GM18502 (cell line): ENCODE measurements around the gene ZNF853.
"Not testable (repeated sequence)": the region's sequence is repeated elsewhere in the genome, so short reads cannot be mapped to it uniquely, and the experiment has no call there.

Experiments
- ATAC-seq: cut with Tn5 transposase; IDR thresholded peaks from one replicate; pipeline ENCODE4 v1.9.1; 2021; ENCODE audit warnings: mild to moderate bottlenecking; ENCODE audit not compliant: unreplicated experiment, poor library complexity

The ZNF853 gene

DNA sequence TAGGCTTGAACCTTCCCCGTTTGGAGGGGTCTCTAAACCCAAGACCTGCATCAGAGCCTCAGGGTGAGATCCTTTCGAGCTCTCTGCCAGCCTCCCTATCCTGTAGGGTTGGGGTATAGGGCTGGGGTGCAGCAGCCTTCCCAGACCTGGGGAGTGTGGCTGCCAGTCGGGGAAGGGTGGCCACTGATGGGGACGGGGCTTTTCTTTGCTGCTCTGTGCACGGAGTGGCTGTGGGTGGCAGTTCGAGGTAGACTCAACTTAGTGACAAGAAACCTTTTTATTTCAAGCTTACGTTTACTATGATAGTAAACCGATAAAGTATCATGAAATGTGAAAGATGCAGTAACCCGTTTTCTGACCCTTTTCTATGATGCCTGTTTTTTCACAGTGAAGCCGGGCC lies 34.7 kb downstream of the ZNF853 start:
- no peak for ATAC-seq

DNA sequence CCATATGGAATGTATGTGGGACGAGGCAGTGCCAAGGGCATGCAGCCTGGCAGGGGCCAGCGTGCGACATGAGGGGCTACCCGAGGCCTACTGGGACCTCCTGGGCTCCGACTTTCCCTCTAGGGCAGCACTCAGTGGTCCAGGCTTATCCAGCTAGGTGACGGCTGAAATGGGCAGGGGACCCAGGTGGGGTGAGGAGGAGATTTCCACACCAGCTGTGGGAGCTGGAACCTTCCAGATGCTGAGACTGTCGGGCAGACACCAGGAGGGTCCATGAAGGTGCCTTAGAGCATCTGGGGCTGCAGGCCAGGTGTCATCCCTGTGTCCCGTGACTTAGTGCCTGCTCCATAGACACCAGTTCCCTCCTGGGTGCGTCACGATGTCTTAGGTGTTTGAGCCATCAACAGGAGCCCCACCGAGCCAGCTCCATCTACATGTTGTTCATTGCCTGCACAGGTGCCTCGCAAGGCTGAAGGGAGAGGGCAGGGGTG lies 35.2 kb downstream of the ZNF853 start:
- ATAC-seq: no peak

DNA sequence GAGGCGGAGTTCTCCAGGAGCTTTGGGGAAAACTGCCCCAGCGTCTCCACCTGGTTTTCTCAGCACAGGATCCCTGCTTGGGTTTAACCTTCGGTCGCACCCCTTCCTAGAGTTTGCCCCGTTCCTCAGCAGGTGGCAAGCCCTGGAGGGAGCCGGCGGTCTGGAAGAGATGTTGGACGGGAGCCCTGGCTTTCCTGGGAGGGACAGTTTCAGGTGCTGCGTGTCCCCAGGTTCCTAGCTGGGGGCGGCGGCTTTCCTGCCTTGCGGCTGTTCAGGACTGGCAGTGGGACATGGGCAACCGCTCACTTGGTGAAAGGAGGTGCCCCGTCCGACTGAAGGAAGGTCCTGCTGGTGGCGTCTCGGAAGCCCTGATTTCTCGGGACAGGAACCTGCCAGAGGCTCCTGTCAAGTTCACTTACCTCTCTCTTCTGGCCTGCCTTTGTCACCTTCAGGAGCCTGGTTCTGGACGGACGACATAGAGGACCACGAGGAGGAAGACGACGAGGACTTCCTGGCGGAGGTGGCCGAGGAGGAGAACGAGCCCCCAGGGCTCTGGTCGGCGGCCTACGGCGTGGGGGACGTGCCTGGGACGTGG lies 36.5 kb downstream of the ZNF853 start:
- ATAC-seq: no peak

DNA sequence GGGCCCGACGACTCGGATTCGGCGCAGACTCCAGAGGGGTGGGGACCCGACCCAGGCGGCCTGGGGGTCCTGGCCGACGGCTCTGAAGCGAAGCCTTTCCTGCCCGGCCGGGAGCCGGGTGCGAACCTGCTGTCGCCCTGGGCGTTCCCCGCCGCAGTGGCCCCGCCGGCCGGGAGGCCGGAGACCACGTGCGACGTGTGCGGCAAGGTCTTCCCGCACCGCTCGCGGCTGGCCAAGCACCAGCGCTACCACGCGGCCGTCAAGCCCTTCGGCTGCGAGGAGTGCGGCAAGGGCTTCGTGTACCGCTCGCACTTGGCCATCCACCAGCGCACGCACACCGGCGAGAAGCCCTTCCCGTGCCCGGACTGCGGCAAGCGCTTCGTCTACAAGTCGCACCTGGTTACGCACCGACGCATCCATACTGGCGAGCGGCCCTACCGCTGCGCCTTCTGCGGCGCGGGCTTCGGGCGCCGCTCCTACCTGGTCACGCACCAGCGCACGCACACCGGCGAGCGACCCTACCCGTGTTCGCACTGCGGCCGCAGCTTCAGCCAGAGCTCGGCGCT lies 37.1 kb downstream of the ZNF853 start:
- no peak for ATAC-seq

DNA sequence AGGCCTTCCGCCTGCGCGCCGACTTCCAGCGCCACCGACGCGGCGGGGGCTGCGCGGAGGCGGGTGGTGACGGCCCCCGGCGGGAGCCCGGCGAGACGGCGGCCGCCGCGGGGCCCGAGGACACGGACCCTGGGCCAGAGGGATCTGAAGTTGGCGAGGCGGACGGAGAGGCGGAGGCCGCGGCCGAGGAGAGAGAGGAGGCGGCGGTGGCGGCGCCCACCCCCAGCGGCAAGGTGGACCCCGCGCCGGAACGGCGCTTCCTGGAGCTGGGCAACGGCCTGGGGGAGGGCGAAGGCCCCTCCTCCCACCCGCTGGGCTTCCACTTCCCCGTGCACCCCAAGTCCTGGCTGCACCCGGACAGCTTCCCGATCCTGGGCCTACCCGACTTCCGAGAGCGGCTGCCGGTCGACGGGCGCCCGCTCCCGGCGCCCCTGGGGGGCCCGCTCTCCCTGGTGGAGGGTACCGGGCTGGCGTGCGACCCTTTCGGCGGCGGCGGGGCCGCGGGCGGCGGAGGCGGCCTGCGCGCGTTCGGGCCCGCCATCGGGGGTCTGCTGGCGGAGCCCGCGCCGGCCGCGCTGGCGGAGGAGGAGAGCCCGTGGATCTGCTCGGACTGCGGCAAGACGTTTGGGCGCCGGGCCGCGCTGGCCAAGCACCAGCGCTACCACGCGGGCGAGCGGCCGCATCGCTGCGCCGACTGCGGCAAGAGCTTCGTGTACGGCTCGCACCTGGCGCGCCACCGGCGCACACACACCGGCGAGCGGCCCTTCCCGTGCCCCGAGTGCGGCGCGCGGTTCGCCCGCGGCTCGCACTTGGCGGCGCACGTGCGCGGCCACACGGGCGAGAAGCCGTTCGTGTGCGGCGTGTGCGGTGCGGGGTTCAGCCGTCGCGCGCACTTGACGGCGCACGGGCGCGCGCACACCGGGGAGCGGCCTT lies 37.9 kb downstream of the ZNF853 start:
- ATAC-seq: no peak

DNA sequence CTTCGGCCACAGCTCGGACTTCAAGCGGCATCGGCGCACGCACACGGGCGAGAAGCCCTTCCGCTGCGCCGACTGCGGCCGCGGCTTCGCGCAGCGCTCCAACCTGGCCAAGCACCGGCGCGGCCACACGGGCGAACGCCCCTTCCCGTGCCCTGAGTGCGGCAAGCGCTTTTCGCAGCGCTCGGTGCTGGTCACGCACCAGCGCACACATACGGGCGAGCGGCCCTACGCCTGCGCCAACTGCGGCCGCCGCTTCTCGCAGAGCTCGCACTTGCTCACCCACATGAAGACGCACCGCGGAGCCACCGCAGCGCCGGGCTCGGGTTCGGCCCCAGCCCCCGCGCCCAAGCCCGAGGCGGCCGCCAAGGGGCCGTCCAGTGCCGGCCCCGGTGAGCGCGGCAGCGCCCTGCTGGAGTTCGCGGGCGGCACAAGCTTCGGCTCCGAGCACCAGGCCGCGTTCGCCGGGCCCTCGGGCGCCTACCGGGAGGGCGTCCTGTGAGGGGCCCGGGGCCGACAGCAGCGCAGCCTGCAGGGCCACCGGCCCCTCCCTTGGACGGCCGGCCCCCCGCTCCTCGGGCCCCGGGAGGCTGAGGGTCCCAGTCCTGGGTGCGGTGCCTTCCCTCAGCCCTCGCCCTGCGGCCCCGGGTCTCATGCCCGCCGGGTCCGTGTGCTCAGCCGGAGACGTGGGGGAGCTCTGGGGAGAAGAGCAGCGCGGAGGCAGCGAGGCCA lies 38.9 kb downstream of the ZNF853 start:
- ATAC-seq: no peak

DNA sequence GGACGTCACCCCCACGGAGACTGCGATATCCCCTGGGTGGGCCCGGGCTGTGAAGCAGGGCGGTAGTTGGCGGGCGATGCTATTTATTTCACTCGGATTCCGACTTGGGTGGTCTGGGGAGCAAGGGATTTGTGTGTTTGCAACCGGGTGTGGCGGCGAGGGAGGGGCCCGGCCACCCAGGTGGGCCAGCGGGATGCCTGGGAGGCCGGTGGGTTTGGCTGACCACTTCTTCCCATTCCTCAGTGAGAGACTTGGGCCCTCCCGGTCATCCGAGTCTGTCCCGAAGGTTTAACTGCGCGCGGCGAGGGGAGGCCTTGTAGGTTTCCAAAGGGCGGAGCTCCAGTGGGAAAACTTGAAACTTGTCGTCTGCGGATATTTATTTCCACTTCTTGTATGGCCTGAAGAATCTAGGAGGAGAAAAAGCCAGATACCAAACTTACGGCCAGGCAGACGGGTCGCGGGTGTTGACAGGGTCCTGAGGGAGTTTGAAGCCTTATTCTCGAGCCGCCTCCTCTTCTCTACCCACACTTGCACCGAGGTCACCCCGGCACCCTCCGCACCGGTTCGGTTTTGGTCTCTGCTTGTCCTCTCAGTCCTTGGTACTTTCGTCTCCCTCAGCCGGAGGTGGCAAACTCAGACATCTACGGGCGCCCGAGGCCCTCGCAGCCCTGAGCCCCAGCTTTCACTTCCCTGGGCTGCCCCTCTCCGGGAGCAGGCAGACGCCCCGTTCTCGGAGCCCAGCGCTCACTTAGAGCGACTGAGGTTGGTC lies 39.6 kb downstream of the ZNF853 start:
- no peak for ATAC-seq

DNA sequence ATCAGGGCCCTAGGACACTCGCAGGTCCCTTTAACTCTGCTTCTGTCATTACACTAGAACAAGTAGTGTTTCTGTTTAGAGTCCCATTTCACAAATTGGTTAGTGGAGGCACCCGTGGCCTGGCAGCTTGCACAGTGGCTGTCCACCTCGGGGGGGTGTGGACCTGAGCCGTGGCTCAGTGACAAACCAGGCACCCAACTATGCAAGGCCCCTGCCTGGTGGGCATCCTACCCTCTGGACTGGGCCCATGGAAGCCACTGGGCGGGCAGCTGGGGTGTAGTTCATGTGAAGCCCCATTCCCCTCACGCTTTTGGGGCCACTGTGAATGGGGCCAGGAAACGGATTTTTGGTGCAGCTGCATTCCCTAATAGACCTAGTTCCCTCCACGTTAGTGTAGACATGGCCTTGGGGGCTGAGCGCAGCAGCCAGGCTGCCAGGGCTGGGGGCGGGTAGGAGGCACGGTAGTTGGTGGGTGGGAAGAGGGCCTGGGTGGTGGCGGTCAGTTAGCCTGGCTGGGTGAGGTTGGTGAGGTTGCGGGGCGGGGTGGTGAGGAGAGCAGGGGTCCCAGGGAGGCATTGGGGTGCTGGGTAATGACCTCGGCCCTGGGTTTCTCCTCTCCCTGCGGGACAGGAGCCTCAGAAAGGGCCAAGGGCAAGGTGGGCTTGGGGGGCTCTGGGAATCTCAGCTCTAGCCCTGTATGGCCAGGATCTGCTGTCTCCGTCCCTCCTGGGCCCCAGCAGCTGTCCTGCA lies 40.4 kb downstream of the ZNF853 start:
- no peak for ATAC-seq

DNA sequence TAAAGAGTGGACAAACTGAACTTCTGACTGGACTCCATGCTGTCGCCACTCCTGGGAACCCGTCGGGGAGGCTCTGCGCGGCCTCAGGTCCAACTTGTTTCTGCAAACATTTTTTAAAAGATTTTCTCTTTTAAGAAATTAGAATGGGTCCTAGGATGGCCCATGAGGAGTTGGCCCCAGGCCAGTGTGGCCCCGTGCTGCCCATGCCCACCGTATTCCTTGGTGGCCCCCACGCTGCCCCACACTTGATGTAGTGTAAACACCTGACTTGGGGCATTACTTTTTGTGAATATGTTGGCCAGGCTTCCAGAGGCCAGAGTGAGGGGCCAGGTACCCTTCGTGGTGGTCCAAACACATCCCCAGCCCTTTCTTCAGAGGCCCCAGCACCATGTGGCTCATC lies 41.0 kb downstream of the ZNF853 start:
- ATAC-seq: no peak

DNA sequence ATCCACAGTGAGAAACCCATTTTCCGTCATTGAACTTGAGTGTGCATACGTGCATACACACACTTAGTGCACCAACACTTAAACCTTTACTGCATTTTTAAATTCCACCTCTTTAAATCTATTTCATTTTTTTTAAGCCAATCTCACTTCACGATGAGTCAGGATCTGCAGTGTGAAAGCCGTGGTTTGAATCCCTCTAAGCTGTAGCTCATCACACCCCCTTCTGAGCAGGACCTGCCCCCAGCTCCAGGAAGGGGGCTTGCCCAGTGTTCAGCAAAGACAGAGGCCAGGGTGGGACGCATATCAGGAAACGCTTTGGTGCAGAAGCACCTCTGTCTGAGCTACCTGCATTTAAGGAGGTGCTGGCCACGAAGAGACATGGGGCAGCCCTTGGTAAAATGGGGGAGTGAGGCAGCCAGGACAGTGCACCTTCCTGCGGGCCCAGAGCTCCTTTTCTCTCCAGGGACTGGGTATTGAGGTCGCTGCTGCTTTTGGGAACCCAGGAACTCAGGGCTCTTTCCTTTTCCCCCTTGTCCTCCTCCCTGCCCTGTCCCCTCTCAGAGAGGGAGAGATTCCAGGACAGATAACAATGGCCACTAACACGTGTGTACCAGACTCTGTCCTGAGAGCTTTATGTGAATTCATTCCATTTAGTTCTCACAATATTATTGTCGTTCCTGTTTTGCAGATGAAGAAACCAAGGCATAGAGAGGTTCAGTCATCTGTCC lies 43.4 kb downstream of the ZNF853 start:
- ATAC-seq: no peak

DNA sequence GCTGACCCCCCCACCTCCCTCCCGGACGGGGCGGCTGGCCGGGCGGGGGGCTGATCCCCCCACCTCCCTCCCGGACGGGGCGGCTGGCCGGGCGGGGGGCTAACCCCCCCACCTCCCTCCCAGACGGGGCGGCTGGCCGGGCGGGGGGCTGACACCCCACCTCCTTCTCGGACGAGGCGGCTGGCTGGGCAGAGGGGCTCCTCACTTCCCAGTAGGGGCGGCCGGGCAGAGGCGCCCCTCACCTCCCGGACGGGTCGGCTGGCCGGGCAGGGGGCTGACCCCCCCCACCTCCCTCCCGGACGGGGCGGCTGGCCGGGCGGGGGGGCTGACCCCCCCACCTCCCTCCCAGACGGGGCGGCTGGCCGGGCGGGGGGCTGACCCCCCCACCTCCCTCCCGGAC lies 55.4 kb downstream of the ZNF853 start:
- ATAC-seq: not testable (repeated sequence)
